ENCODE results near the gene SORCS3. TPM values are rescaled to one million over a fixed set of nuclear protein-coding genes. Genes with fewer than 3 reads are reported as not detected.

SORCS3 gene
- polyA plus RNA-seq, 1 donor from 2014 or later, result 9.8 TPM

DNA sequence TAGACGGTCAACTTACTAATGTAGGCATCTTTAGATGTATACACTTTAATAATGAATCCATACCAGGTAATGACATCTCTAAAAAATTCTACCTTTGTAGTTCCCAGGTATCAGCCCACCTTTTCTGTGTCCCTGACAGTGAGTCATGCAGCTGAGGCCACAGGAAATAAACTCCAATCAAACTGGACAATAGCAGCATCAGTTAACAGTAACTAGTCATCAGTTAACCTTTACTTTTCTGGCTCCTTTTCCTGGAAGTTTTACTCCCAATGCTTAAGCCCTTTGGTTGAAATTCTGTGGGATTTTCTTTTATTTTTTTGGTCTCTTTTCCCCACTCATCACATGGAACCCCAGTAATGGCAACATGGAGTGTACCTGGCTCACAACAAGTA is 617.6 kb downstream of the SORCS3 start:
- H3K27me3 ChIP-seq (ENCODE audit: insufficient read depth, low read depth, low read length), result no peaks in the 10 kb centered on the region
- H3K9me3 ChIP-seq (ENCODE audit: low read length), result no peaks in the 10 kb centered on the region
- no peaks in the 10 kb centered on the region for H3K79me2 ChIP-seq (replicated peaks; ENCODE audit: insufficient read depth, low read length)
- H3K9me2 ChIP-seq (ENCODE audit: insufficient read depth, low read length), result no peaks in the 10 kb centered on the region
- H3K36me3 ChIP-seq (ENCODE audit: insufficient read depth, low read length), result no peaks in the 10 kb centered on the region
- H3K4me3 ChIP-seq (ENCODE audit: low read length), result no peak overlapping the region
- H3F3A ChIP-seq (ENCODE audit: insufficient read depth, low read length, poor library complexity, severe bottlenecking), result no peaks in the 10 kb centered on the region
- H2AFZ ChIP-seq (ENCODE audit: low read depth, low read length), result no peak overlapping the region
- no peak overlapping the region for H3K4me2 ChIP-seq (ENCODE audit: low read length)
- H3K9ac ChIP-seq (ENCODE audit: low read length), result no peak overlapping the region
- H3K27ac ChIP-seq (ENCODE audit: low read length), result no peak overlapping the region
- no peaks in the 10 kb centered on the region for H4K20me1 ChIP-seq (ENCODE audit: insufficient read depth)
- no peak for TF ChIP-seq SMC3 (conservative IDR thresholded peaks at IDR 0.05; ENCODE audit: poor library complexity)
- TF ChIP-seq, protein P1, sequence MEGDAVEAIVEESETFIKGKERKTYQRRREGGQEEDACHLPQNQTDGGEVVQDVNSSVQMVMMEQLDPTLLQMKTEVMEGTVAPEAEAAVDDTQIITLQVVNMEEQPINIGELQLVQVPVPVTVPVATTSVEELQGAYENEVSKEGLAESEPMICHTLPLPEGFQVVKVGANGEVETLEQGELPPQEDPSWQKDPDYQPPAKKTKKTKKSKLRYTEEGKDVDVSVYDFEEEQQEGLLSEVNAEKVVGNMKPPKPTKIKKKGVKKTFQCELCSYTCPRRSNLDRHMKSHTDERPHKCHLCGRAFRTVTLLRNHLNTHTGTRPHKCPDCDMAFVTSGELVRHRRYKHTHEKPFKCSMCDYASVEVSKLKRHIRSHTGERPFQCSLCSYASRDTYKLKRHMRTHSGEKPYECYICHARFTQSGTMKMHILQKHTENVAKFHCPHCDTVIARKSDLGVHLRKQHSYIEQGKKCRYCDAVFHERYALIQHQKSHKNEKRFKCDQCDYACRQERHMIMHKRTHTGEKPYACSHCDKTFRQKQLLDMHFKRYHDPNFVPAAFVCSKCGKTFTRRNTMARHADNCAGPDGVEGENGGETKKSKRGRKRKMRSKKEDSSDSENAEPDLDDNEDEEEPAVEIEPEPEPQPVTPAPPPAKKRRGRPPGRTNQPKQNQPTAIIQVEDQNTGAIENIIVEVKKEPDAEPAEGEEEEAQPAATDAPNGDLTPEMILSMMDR (IDR thresholded peaks at IDR 0.05; ENCODE audit: poor library complexity, severe bottlenecking), result no peak

DNA sequence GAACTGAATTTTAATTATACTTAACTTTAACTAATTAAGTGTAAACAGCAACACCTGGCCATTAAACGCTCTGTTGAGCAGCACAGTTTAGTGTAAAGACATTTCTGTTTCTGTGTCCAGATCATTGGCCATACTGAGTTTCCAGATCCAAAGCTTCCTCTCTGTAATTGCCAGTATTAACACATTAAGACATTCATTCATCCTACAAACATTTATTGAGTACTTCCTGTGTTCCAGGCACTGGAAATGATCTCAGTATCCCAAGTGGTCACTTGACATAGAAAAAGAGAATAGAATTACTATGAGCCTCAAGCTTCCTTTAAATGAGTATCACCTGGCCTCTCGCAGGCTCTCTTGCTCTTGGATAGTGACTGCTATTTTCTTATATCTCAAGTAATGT is 618.1 kb downstream of the SORCS3 start:
- TF ChIP-seq, protein P2, sequence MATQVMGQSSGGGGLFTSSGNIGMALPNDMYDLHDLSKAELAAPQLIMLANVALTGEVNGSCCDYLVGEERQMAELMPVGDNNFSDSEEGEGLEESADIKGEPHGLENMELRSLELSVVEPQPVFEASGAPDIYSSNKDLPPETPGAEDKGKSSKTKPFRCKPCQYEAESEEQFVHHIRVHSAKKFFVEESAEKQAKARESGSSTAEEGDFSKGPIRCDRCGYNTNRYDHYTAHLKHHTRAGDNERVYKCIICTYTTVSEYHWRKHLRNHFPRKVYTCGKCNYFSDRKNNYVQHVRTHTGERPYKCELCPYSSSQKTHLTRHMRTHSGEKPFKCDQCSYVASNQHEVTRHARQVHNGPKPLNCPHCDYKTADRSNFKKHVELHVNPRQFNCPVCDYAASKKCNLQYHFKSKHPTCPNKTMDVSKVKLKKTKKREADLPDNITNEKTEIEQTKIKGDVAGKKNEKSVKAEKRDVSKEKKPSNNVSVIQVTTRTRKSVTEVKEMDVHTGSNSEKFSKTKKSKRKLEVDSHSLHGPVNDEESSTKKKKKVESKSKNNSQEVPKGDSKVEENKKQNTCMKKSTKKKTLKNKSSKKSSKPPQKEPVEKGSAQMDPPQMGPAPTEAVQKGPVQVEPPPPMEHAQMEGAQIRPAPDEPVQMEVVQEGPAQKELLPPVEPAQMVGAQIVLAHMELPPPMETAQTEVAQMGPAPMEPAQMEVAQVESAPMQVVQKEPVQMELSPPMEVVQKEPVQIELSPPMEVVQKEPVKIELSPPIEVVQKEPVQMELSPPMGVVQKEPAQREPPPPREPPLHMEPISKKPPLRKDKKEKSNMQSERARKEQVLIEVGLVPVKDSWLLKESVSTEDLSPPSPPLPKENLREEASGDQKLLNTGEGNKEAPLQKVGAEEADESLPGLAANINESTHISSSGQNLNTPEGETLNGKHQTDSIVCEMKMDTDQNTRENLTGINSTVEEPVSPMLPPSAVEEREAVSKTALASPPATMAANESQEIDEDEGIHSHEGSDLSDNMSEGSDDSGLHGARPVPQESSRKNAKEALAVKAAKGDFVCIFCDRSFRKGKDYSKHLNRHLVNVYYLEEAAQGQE (IDR thresholded peaks at IDR 0.05; ENCODE audit: borderline replicate concordance), result no peak
- no peak for TF ChIP-seq POLR2AphosphoS5 (IDR thresholded peaks at IDR 0.05)
- TF ChIP-seq TAF1 (IDR thresholded peaks at IDR 0.05; ENCODE audit: low read depth), result no peak
- no peak for TF ChIP-seq SMC3 (conservative IDR thresholded peaks at IDR 0.05; ENCODE audit: poor library complexity)
- TF ChIP-seq, protein P1 (IDR thresholded peaks at IDR 0.05; ENCODE audit: poor library complexity, severe bottlenecking), result no peak
- no peak for TF ChIP-seq EZH2 (IDR thresholded peaks at IDR 0.05; ENCODE audit: borderline replicate concordance, insufficient read depth, low read length, poor library complexity, severe bottlenecking)
- TF ChIP-seq MXI1 (conservative IDR thresholded peaks at IDR 0.05; ENCODE audit: poor library complexity, severe bottlenecking), result no peak
- no peak for TF ChIP-seq EP300 (conservative IDR thresholded peaks at IDR 0.05; ENCODE audit: poor library complexity, severe bottlenecking)
- no peaks in the 10 kb centered on the region for H3F3A ChIP-seq (ENCODE audit: insufficient read depth, low read length, poor library complexity, severe bottlenecking)
- no peak overlapping the region for H3K9ac ChIP-seq (ENCODE audit: low read length)
- H3K36me3 ChIP-seq (ENCODE audit: insufficient read depth, low read length), result no peaks in the 10 kb centered on the region
- no peak overlapping the region for H3K27ac ChIP-seq (ENCODE audit: low read length)
- H4K20me1 ChIP-seq (ENCODE audit: insufficient read depth), result no peaks in the 10 kb centered on the region
- H3K4me2 ChIP-seq (ENCODE audit: low read length), result no peak overlapping the region
- H3K79me2 ChIP-seq (replicated peaks; ENCODE audit: insufficient read depth, low read length), result no peaks in the 10 kb centered on the region
- no peaks in the 10 kb centered on the region for H3K27me3 ChIP-seq (ENCODE audit: insufficient read depth, low read depth, low read length)
- H3K9me3 ChIP-seq (ENCODE audit: low read length), result no peaks in the 10 kb centered on the region
- no peaks in the 10 kb centered on the region for H3K9me2 ChIP-seq (ENCODE audit: insufficient read depth, low read length)
- H2AFZ ChIP-seq (ENCODE audit: low read depth, low read length), result no peak overlapping the region
- no peak overlapping the region for H3K4me3 ChIP-seq (ENCODE audit: low read length)
